GM21381 (cell line): Measurements from ENCODE around the gene ZNF223.

ENCODE experiments used
- ATAC-seq: cut with Tn5 transposase; IDR thresholded peaks from one replicate; pipeline ENCODE4 v1.9.1; 2021; ENCODE audit warnings: mild to moderate bottlenecking, moderate library complexity; ENCODE audit not compliant: unreplicated experiment

Gene ZNF223

GRCh38 chr19:44051650-44052402 lies at the start of gene ZNF223:
Gene ZNF223, plus strand, starts transcription at chr19:44052036. Its CDS starts 3,141 bp downstream, at chr19:44055177.
- peak; percentile 77 for ATAC-seq

- no peak for ATAC-seq
Measured at GRCh38 chr19:44002212-44002565, 49.6 kb upstream of the ZNF223 start.

- ATAC-seq, result peak; percentile 94
Measured at GRCh38 chr19:44002566-44003460, 49.0 kb upstream of the ZNF223 start, which contains the start of gene ZNF230. Gene ZNF230, plus strand, starts transcription at chr19:44002957. Its CDS starts 4,122 bp downstream, at chr19:44007079.

DNA sequence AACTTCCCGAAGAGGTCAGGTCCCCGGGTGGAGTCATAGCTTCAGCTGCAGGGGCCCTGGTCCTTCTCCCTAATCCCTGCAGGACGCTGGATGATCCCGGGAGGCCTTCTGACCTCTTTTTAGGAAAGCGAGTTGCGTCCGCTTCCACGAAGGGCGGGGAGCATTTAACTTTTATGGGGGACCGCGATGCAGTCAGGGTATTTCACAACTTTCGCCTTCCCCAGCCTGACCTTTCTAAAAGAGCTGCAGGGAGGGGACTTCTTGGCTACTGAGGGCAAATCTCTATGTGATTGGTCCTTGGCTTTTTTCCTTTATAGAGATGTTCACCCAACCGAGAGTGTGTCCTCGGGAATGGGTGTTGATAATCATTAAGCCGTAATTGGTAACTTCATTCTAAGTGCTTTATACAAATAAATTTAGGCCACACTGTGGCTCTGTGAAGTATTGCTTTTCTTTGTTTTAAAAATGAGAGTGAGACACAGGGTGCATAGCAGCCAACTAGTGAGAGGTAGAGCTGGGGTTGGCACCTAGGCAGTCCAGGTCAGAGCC lies 48.3 kb upstream of the ZNF223 start:
- no peak for ATAC-seq

DNA sequence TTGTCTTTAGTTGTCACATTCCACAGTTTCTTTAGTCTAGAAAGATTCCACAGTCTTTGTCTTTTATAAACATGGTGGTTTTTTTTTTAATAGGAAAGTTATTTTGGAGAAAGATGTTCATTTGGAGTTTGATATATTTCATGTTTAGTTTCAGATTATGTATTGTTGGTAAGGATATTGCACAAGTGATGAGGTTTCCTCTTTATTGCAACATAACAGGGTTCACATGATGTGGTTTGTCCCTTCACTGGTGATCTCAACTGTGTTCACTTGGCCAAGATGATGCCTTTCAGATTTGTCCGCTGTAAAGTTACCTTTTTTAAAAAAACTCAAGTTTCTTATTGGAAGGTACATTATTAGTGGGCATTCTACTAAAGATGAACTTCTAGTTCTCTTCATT lies 45.9 kb upstream of the ZNF223 start:
- ATAC-seq, result no peak

- ATAC-seq, result no peak
Measured at GRCh38 chr19:44007473-44007872, 44.4 kb upstream of the ZNF223 start.

DNA sequence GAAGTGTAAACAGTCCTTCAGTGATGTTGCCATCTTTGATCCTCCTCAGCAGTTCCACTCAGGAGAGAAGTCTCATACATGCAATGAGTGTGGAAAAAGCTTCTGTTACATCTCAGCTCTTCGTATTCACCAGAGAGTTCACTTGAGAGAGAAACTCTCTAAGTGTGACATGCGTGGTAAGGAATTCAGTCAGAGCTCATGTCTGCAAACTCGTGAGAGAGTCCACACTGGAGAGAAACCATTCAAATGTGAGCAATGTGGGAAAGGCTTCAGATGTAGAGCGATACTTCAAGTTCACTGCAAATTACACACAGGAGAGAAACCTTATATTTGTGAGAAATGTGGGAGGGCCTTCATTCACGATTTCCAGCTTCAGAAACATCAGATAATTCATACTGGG lies 41.4 kb upstream of the ZNF223 start:
- ATAC-seq, result no peak

- ATAC-seq, result no peak
Measured at GRCh38 chr19:44019498-44019897, 32.3 kb upstream of the ZNF223 start.

DNA sequence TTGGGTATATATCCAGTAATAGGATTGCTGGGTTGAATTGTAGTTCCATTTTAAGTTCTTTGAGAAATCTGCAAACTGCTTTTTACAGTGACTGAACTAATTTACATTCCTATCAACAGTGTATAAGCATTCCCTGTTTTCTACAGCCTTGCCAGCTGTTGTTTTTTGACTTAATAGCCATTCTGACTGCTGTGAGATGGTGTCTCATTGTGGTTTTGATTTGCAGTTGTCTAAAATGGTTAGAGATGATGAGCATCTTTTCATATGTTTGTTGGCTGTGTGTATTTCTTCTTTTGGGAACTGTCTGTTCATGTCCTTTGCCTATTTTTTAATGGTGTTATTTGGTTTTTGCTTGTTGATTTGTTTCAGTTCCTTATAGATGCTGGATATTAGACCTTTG lies 30.6 kb upstream of the ZNF223 start:
- no peak for ATAC-seq

DNA sequence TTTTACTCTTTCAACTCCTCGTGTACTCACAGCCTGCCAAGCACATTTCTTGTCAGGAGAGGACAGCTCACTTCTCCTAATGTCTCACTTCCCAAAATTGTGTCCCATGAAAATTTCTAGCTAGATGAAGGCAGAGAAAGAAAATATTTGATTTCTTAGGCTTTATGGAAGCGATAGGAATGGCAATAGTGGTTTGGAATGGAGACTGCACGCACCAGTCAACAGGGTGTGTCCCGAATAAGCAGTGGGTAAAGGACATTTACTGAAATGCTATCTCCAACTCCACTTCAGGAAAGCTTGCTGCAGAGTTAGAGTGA lies 27.0 kb upstream of the ZNF223 start:
- ATAC-seq, result no peak

- peak; percentile 95 for ATAC-seq
Measured at GRCh38 chr19:44025217-44025936, 26.5 kb upstream of the ZNF223 start, which contains the start of gene ZNF222. Gene ZNF222, plus strand, starts transcription at chr19:44025379. Its CDS starts 58 bp downstream, at chr19:44025437.

GRCh38 chr19:44026622-44027021 lies 25.2 kb upstream of the ZNF223 start:
- no peak for ATAC-seq

DNA sequence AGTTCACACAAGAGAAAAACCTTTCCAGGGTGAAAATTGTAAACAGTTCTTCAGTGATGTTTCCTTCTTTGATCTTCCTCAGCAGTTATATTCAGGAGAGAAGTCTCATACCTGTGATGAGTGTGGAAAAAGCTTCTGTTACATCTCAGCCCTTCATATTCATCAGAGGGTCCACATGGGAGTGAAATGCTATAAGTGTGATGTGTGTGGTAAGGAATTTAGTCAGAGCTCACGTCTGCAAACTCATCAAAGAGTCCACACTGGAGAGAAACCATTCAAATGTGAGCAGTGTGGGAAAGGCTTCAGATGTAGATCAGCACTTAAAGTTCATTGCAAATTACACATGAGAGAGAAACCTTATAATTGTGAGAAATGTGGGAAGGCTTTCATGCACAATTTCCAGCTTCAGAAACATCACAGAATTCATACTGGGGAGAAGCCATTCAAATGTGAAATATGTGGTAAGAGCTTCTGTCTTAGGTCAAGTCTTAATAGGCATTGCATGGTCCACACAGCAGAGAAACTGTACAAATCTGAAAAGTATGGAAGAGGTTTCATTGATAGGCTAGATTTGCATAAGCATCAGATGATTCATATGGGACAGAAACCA lies 19.7 kb upstream of the ZNF223 start:
- ATAC-seq, result no peak

DNA sequence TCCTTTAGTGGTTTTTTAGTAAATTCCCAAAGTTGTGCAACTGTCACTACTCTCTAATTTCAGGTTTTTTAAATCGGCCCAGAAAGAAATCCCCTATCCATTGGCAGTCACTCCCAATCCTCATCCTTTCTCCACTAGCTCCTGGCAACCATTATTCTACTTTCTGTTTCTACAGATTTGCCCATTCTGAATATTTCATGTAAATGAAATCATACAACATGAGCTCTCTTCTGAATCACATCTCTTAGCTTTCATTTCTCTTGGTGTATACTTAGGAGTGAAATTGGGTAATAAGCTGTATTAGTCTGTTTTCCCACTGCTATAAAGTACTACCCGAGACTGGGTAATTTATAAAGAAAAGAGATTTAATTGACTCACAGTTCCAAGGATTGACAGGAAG lies 9.7 kb upstream of the ZNF223 start:
- no peak for ATAC-seq

DNA sequence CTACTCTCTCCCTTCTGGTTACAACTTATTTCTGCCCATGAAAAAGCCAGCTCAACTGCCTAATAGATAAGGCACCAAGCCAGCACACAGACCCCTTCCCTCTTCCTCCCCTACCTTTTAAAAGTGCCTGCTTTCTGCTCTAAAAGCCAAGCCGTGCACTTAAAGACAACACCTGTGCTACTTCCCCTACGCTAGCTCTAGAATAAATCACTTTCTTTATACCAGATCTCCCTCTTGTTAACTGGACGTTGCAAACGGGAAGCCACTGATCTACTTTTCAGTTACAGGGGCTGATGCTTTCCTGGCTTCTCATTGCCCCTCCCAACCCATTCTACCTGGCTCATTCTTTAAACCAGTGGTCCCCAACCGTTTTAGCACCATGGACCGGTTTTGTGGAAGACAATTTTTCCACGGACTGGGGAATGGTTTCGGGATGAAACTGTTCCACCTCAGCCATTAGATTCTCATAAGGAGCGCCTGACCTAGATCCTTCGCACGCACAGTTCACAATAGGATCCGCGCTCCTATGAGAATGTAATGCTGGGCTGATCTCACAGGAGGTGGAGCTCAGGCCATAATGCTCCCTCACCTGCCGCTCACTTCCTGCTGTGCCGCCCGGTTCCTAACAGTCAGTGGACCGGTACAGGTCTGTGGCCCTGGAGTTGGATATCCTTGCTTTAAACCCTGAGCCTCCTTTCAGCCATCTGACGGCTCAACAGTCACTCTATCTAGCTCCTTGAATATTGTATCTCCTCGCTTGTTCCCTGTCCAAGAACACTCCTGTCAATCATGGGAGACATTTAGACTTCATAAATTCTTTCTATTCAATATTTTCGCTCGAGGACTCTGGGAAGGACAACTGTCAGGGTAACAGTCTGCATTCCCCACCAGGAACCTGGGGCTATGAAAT lies 841 bp upstream of the ZNF223 start:
- ATAC-seq, result peak; percentile 23

DNA sequence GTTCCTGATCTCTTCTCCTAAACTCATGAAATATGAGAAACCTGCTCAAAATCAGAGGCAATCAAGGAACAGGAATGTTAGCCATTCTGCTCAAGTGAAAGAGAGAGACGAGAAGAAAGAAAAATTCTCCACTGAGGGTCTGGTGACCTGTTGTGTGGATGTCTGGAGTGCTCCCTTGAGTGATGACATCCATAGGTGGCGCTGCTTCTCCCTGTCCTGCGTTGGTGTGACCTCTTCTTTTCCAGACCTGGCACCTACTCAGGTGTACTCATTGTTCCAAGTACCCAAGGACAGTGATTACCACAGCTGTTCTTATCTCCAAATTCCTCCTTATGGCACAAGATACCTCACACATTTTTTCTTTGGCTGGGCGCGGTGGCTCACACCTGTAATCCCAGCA lies 4.0 kb downstream of the ZNF223 start:
- ATAC-seq, result no peak

GRCh38 chr19:44059229-44059628 lies 7.4 kb downstream of the ZNF223 start:
- ATAC-seq, result no peak

DNA sequence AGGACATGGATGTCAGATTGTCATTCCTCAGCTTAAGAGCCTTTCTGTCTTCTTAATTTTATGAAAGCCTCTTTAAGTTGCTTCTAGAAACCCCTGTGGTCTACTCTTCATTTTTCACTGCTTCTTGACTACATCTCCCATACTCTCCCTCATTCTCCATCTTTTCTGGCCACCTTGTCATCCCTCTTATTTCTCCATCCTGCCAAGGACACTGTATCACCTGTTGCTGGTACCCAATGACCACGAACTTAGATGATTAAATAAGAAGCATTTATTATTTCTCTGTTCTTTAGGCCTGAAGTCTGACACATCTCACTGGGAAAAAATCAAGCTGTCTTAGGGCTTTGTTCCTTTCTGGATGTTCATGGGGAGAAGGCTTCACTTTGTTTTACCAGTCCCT lies 9.2 kb downstream of the ZNF223 start:
- no peak for ATAC-seq

DNA sequence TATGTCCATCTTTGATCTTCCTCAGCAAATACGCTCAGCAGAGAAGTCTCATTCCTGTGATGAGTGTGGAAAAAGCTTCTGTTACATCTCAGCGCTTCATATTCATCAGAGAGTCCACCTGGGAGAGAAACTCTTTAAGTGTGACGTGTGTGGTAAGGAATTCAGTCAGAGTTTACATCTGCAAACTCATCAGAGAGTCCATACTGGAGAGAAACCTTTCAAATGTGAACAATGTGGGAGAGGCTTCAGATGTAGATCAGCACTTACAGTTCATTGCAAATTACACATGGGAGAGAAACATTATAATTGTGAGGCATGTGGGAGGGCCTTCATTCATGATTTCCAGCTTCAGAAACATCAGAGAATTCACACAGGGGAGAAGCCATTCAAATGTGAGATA lies 14.5 kb downstream of the ZNF223 start:
- ATAC-seq, result no peak

GRCh38 chr19:44069415-44069814 lies 17.6 kb downstream of the ZNF223 start:
- ATAC-seq, result no peak
